NT2/D1 (cell line): ENCODE results near the gene CHST5.

Experiments used
- DNase-seq: peaks from one replicate; pipeline ENCODE4 v3.0.0-alpha.2; 2011; ENCODE audit warnings: low read depth, low spot score
- H3K27me3 ChIP-seq: 2 replicates; pipeline ENCODE4 v1.6.0; 2011; ENCODE audit warnings: mild to moderate bottlenecking; ENCODE audit not compliant: insufficient read length, insufficient read depth
- H3K36me3 ChIP-seq: 2 replicates; pipeline ENCODE4 v1.6.1; 2011; ENCODE audit warnings: mild to moderate bottlenecking, low read length, mixed read lengths; ENCODE audit not compliant: insufficient read depth, insufficient read length
- H3K4me1 ChIP-seq: 2 replicates; pipeline ENCODE4 v1.5.1; 2011; ENCODE audit not compliant: insufficient read depth, insufficient read length
- H3K4me3 ChIP-seq: 2 replicates; pipeline ENCODE4 v1.5.1; 2011; ENCODE audit warnings: low read depth; ENCODE audit not compliant: insufficient read length
- H3K9ac ChIP-seq: 2 replicates; pipeline ENCODE4 v1.6.0; 2011; ENCODE audit warnings: low read depth; ENCODE audit not compliant: insufficient read length
- H3K9me3 ChIP-seq: 2 replicates; pipeline ENCODE4 v1.5.1; 2011; ENCODE audit warnings: mild to moderate bottlenecking, low read length; ENCODE audit not compliant: insufficient read depth
- SUZ12 ChIP-seq: IDR thresholded peaks from 2 replicates; pipeline ENCODE4 v1.6.1; 2011; ENCODE audit not compliant: insufficient read length, insufficient read depth; ENCODE audit errors: extremely low read depth
- YY1 ChIP-seq: IDR thresholded peaks from 2 replicates; pipeline ENCODE4 v1.6.1; 2011; ENCODE audit not compliant: insufficient read length, insufficient read depth
- ZNF274 ChIP-seq: IDR thresholded peaks from 2 replicates; pipeline ENCODE4 v1.6.1; 2011; ENCODE audit warnings: mild to moderate bottlenecking, low read depth, low read length

Gene CHST5

DNA sequence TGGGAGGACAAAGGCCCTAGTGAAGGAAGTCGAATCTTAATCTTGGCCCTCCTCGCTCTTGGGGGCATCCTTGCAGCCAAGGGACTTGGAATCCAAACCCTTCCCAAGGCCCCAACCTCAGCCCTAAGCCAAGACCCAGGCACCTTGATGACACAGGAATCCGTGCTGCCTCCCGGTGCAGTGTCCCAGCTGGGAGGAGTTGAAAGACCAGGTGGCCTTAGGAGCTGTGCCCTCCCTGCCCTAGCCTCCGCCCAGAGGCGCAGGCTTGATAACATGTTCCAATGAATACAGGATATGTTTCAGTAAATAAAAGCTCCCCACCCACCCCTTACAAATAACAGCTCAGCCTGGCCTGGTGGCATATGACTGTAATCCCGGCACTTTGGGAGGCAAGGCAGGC lies at the start of gene CHST5:
CHST5 (minus strand) TSS at position 208 of the 400 bp plus-strand sequence. CDS start 5,724 bp downstream, outside the sequence.
- H3K9me3 ChIP-seq: no peaks in the 10 kb centered on the region
- peaks cover 4% of the 10 kb centered on the region for H3K4me1 ChIP-seq
- no peak for TF ChIP-seq SUZ12
- no peak for TF ChIP-seq YY1
- TF ChIP-seq ZNF274: no peak
- DNase-seq: no peak
- H3K36me3 ChIP-seq: no peaks in the 10 kb centered on the region
- H3K9ac ChIP-seq: no peak within 1 kb of the TSS
- H3K4me3 ChIP-seq: no peak within 1 kb of the TSS
- H3K27me3 ChIP-seq: no peaks in the 10 kb centered on the region

GRCh38 chr16:75584108-75584507 lies 48.2 kb upstream of the CHST5 start:
- Histone ChIP-seq H3K4me3 (no peak overlapping the region), H3K9me3 (no peaks in the 10 kb centered on the region), H3K4me1 (no peaks in the 10 kb centered on the region), H3K36me3 (peaks cover 25% of the 10 kb centered on the region), H3K27me3 (no peaks in the 10 kb centered on the region), H3K9ac (no peak overlapping the region)
- TF ChIP-seq SUZ12 (no peak), ZNF274 (no peak), YY1 (no peak)
- DNase-seq: no peak

- no peak for DNase-seq
- H3K9me3 ChIP-seq: no peaks in the 10 kb centered on the region
- no peak overlapping the region for H3K9ac ChIP-seq
- no peaks in the 10 kb centered on the region for H3K4me1 ChIP-seq
- H3K27me3 ChIP-seq: no peaks in the 10 kb centered on the region
- H3K36me3 ChIP-seq: peaks cover 53% of the 10 kb centered on the region
- no peak for TF ChIP-seq ZNF274
- no peak for TF ChIP-seq SUZ12
- no peak for TF ChIP-seq YY1
- no peak overlapping the region for H3K4me3 ChIP-seq
Observed at GRCh38 chr16:75579281-75579834, 43.5 kb upstream of the CHST5 start.

DNA sequence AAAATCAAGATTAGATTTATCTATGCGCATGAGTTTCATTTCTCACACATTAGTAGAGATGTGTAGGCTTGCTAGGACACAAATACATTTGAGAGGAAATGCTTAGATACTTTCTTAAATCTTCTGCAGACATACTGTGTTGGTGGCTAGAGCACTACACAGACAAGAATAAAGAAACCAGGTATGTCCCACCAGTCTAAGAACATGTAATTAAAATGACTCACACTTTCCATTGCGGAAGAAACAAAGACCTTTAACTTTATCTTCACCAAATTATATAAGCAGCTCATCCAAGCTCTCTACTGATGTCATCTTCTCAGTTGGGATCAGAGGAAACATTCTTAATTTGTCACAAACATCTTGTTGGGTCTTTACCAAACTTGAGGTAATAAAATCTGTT lies 42.8 kb upstream of the CHST5 start:
- TF ChIP-seq ZNF274 (no peak), YY1 (no peak), SUZ12 (no peak)
- Histone ChIP-seq H3K36me3 (peaks cover 59% of the 10 kb centered on the region), H3K9me3 (no peaks in the 10 kb centered on the region), H3K4me3 (no peak overlapping the region), H3K9ac (no peak overlapping the region), H3K4me1 (no peaks in the 10 kb centered on the region), H3K27me3 (no peaks in the 10 kb centered on the region)
- DNase-seq: no peak

- H3K4me1 ChIP-seq: no peaks in the 10 kb centered on the region
- DNase-seq: no peak
- TF ChIP-seq ZNF274 (no peak), SUZ12 (no peak), YY1 (no peak)
- H3K4me3 ChIP-seq: no peak overlapping the region
- peaks cover 64% of the 10 kb centered on the region for H3K36me3 ChIP-seq
- no peaks in the 10 kb centered on the region for H3K27me3 ChIP-seq
- no peak overlapping the region for H3K9ac ChIP-seq
- no peaks in the 10 kb centered on the region for H3K9me3 ChIP-seq
Observed at GRCh38 chr16:75578212-75578611, 42.3 kb upstream of the CHST5 start.

- no peak for DNase-seq
- TF ChIP-seq YY1 (no peak), SUZ12 (no peak), ZNF274 (no peak)
- no peaks in the 10 kb centered on the region for H3K4me1 ChIP-seq
Observed at GRCh38 chr16:75576384-75576811, 40.5 kb upstream of the CHST5 start.

GRCh38 chr16:75575958-75576357 lies 40.0 kb upstream of the CHST5 start:
- Histone ChIP-seq H3K4me1 (no peaks in the 10 kb centered on the region), H3K27me3 (no peaks in the 10 kb centered on the region), H3K36me3 (peaks cover 79% of the 10 kb centered on the region), H3K9ac (no peak overlapping the region), H3K4me3 (no peak overlapping the region), H3K9me3 (no peaks in the 10 kb centered on the region)
- TF ChIP-seq YY1 (no peak), ZNF274 (no peak), SUZ12 (no peak)
- DNase-seq: no peak

More at GRCh38 chr16:75576384-75576811, 40.5 kb upstream of the CHST5 start:
- H3K9me3 ChIP-seq: no peaks in the 10 kb centered on the region
- H3K9ac ChIP-seq: no peak overlapping the region
- peaks cover 79% of the 10 kb centered on the region for H3K36me3 ChIP-seq
- no peak overlapping the region for H3K4me3 ChIP-seq
- H3K27me3 ChIP-seq: no peaks in the 10 kb centered on the region
